OCI-LY7 (cell line): ENCODE data around the gene GOLGA8N.

Source experiments
- CTCF ChIP-seq: fragments of 200-600 bp; sonication (generic); conservative IDR thresholded peaks from 2 replicates; pipeline ENCODE4 v1.5.1; 2014; ENCODE audit warnings: mild to moderate bottlenecking, antibody characterized with exemption, low read length, moderate library complexity, mixed read lengths
- EZH2phosphoT487 ChIP-seq: fragments of 200-600 bp; sonication (generic); IDR thresholded peaks from 2 replicates; pipeline ENCODE4 v1.6.1; 2018; ENCODE audit warnings: low read depth, borderline replicate concordance, mild to moderate bottlenecking, mixed run types, antibody characterized with exemption, low read length, moderate library complexity, mixed read lengths

GRCh38 chr15:32636908-32637567, 43.8 kb downstream of the GOLGA8N start:
- TF ChIP-seq CTCF: no peak
- TF ChIP-seq EZH2phosphoT487: no peak
